Measurements from ENCODE around the gene DMRT3.

DNA sequence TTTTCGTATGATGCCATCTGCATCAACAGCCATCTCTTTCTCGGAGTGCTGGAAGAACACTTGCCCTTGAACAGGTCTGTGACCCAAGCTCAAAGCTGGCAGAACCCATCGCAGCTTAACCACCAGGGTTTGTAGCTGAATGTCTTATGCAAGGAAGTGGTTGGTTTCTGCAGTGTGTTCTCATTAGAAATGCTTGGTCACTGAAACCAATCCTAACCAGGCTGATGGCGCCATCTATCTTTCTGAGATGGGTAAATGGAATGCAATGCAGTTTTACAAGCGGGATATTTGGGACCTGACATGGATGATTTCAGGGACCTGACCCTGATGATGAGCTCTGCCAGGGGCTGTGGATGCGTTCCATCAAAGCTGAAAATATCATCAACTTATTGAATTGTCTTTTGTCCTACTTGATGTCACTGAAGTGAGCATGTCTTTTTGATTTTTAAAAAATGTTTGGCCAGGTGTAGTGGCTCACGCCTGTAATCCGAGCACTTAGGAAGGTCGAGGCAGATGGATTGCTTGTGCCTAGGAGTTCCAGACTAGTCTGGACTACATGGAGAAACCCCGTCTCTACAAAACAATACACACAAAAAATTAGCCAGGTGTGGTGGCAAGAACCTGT lies 28.7 kb downstream of the DMRT3 start:
- TF ChIP-seq POLR2AphosphoS5 (IDR thresholded peaks at IDR 0.05; ENCODE audit: low read depth, low read length) (no peak), TAF1 (IDR thresholded peaks at IDR 0.05; ENCODE audit: borderline replicate concordance, insufficient read depth, low read length) (no peak)
